RPMI8226 (cell line): ENCODE measurements around the gene H2AZ1.
"Not testable (repeated sequence)": the region's sequence is repeated elsewhere in the genome, so short reads cannot be mapped to it uniquely, and the experiment has no call there.

ENCODE experiments used
- DNase-seq: peaks from one replicate; pipeline ENCODE4 v3.0.0-alpha.2; 2015

Gene H2AZ1

DNA sequence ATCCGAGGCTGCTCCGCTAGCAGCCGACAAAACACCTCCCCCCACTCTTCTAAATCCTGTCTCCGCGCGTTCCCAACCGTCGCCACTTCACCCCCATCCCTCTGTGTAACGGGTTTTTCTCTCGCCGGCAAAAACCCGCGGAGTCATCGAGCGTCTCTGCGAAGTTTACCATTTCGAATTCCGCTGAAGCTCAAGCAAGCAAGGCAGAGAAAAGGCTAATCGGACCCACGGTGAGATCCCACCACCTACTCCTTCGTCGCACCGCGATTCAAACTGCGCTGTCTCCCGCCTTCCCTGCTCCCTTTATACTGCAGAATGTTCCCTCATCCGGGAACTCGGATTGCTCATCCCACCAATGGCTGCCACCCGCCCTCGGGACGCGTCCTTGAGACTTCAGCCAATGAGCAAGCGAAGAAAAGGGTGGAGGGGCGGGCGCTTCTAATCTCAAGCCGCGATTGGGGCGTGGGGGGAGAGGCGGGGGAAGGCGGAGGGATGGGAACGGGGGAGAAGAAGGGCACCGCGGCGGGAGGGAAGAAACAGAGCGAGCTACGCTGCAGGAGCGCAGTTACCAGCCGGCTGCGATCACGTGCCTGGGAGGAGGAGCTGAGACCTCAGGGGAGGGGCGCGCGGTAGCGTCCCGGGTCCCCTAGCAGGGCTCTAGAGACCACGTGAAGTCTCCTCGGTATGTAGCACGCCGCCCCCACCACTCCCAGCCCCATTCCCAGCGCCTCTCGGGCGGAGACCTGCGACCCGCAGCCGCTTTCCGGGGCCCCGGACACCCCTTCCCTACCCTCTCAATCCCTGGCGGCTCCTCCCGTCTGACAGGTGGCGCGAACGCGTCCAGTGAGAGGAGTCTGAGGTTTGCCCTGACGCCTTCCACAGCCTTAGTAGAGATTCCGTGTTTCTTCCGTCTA, at the start of gene H2AZ1:
Gene H2AZ1, minus strand, starts transcription at position 277 of the 914 bp plus-strand sequence. Its CDS starts 105 bp downstream, at position 172.
- peak; percentile 97 for DNase-seq

GRCh38 chr4:99998062-99998867, 48.2 kb upstream of the H2AZ1 start:
- peak; percentile 11 for DNase-seq

- DNase-seq: no peak
Measured at GRCh38 chr4:99991741-99992140, 41.7 kb upstream of the H2AZ1 start.

- DNase-seq: no peak
Measured at GRCh38 chr4:99987681-99988080, 37.6 kb upstream of the H2AZ1 start.

GRCh38 chr4:99986792-99987191, 36.7 kb upstream of the H2AZ1 start:
- DNase-seq: no peak

DNA sequence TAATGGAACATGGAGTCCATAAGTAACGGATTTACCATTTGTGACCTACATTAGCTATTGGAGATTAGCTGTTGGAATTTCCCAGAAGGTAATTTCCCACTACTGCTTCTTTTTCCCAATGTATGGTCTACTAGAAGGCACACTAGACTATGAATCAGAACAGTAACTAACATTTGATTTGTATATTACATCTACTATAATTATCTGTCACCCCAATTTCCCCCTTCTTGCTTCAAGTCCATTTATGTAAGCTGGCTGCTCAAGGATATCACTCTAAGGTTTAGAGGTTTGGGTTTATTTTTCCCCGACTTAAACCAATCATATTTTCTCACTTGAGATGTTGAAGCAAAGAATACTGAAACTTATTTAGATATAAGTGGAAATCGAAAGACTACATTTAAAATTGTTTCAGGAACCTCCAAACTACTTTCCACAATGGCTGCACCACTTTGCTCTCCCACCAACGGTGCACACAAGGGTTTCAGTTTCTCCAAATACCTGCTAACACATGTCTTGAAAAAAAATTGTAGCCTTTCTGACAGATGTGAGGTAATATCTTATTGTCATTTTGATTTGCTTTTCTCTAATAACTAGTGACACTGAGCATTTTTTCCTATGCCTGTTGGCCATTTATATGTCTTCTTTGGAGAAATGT, 33.3 kb upstream of the H2AZ1 start:
- DNase-seq: no peak

GRCh38 chr4:99979872-99980271, 29.8 kb upstream of the H2AZ1 start:
- DNase-seq: no peak

GRCh38 chr4:99971453-99972111, 21.5 kb upstream of the H2AZ1 start:
- no peak for DNase-seq

DNA sequence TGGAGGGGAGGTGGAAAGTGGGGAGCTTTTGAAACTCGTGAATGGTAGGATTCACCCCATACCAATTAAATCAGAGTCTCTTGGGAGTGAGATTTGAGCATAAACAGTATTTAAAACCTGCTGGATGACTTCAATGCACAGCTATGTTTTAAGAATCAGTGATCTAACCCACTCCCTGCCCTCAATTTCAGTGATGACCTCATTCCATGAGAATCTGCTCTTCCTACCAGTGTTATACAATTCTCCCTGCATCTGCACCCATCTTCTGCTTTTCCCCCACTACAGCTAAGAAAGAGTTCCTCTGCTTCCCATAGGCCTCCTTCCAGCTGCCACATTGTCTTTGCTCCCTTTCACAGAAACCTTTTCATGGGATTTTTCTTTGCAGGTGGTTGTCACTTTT, 18.3 kb upstream of the H2AZ1 start:
- no peak for DNase-seq

- DNase-seq: no peak
Measured at GRCh38 chr4:99966692-99967091, 16.6 kb upstream of the H2AZ1 start.

DNA sequence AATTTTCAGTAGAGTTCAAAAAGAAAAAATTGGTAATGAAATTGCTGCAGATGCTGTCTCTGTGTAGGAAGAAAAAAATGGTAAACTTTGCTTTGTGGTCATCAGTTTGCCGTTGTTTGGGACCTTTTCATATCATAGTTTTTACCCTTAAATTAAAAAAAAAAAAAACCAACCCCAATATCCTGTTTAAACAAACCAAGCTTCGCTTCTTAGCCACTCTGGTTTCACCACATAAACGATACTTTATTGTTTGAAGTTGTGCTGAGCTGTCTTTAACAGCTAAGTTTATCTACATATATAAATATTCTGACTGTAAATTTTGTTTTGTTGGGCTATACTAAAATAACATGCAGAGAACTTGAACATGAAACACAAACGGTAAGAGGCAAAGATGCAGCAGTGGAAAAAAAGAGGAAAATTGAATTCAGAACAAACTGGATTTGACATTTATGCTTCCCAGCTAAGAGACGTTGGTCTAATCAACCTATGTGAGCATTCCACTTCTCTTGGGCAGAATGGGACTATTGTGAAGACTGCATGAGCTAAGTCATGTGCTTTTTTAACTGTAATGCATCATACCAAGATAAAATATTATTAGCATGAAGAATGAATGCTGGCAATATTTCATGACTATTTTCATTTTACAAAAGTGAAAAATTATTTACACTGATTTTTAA, 15.7 kb upstream of the H2AZ1 start:
- no peak for DNase-seq

DNA sequence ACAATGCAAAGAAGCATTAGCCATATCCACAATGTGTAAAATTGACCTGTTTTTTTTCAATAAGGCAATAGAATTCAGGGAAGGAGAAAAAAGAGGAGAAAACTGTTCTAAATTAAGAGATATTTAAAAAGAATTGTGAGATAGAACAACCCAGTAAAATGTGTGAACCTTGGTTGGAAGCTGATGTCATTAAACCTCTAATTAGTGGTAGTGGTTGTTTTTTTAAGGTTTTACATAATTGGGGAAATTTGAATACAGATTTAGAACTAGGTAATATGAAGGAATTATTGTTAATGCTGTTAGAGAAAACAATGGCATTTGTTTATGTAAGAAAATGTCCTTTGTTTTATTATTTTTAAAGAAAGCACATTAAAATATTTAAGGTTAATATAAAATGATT, 15.1 kb upstream of the H2AZ1 start:
- DNase-seq: no peak

- DNase-seq: no peak
Measured at GRCh38 chr4:99961711-99962110, 11.6 kb upstream of the H2AZ1 start.

DNA sequence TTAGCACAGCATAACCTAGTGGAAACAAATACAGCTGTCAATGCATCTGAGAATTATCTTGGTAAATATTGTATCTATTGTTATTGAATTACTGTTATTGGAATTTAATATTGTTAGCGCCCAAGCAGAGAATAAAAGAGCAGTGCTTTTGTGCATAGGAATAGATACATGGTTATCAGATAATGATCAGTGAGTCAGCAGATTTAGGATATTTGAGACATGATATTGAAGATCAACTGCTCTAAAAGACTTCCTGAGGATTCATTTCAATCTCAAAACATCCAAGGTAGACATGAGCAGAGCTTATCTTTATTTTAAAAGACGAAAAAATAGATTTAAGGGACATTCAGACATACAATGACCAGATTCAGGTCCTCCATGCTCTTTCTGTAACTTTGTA, 10.6 kb upstream of the H2AZ1 start:
- DNase-seq: no peak

GRCh38 chr4:99958207-99958606, 8.1 kb upstream of the H2AZ1 start:
- not testable (repeated sequence) for DNase-seq

- no peak for DNase-seq
Measured at GRCh38 chr4:99950913-99951254, 809 bp upstream of the H2AZ1 start.

DNA sequence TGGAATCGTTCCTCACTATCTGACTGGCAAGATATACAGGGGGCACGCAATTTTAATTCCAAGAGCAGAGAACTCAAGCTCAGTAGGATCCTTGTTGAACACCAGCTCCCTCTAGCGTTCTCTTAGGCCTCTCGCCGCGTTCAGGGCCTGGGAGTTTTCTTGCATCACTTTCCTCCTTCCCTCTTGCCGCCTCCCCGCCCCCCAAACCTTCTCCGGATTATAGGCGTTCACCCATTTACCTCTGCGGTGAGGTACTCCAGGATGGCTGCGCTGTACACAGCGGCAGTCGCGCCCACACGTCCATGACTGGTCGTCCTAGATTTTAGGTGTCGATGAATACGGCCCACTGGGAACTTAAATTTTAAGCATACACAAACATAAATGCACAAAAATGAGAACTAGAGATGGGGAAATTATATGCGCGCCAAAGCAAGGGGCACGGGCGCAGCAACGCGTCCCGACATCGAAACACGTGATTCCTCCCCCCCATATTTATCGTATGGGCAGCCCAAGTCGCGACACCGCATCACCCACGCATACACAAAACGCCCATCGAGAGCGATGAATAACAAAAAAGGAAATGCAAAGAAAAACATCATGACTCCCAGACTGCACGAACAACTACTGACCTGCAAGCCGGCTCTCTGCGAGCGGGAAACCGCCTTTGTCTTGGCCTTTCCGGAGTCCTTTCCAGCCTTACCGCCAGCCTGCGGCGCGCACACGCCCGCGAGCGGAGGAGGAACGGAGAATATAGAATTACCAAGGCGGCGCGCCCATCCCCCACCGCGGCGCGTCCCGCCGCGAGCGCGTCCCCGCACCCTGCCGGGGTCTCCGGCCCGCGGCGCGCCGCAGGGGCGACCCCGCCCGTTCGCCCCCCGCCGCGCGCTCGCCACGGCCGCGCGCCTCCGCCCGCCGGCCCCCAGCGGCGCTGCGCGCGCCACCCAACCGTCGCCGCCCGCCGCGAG, 759 bp downstream of the H2AZ1 start:
- peak; percentile 91 for DNase-seq

DNA sequence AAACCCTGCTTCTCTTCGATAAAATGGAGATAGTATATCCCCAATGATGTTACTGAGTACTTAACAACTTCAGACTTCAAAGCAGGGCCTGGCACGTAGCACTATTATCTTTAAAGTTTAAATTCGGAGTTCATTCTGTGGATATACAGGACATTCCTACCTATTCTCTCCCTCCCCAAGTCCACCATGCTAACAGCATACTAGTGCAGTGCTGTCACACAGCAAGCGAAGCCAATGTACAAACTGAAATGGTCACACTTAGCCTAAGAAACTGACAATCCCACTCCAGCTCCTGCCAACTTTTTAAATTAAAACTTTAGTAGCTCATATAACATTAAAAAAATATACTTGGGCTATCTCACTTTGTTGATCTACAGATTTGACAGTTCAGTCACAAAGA, 2.5 kb downstream of the H2AZ1 start:
- no peak for DNase-seq

- DNase-seq: no peak
Measured at GRCh38 chr4:99947190-99947578, 2.9 kb downstream of the H2AZ1 start.

DNA sequence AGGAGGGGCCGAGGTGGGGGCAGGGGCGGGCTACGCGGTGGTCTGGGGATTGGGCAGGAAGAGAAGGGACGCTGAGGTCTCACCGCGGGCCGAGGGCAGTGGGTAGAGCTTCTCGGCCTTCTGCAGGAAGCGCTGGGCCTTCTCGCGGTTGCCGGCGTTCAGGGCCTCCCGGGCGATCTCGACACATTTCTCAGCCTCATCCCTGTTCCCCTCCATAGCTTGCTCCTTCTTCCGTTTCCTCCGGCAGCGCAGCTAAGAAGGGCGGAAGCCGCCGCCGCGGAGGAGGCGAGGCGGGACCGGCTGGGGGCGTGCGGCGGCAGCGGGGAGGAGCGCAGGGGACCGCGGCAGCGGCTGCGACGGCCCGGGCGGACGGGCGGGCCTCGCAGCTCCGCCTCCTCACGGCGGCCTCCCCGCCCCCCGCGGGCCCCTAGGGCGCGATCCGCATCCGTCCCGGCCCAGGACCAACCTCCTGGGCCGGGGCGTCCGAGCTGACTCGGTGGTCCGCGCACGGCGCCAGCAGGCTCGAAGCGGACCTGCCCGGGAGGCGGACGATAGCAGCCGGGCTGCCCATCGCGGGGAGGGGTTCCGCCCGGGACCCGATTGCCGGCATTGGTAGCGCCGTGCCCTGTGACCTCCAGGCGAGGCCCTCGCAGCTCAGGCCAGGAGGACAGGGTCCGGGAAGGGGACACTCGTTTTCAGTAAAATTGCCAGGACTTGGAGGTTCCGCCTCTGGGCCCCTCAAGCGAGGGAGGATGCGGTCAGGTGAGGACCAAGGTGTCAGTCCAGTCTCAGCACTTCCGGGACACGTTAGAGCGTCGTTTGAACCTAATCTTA, 3.5 kb downstream of the H2AZ1 start, which contains the start of gene DNAJB14:
Gene DNAJB14, minus strand, starts transcription at position 263 of the 834 bp plus-strand sequence. Its CDS starts 47 bp downstream, at position 216.
- DNase-seq: peak; percentile 76
